Loucy (cell line): Measurements from ENCODE around the gene ZDHHC8.

Experiments used
- H2AFZ ChIP-seq: fragments of 200-600 bp; sonication (generic); 2 replicates; pipeline ENCODE4 v1.6.0; 2016; ENCODE audit warnings: antibody characterized with exemption, mild to moderate bottlenecking, low read length, moderate library complexity
- H3F3A ChIP-seq: fragments of 200-600 bp; 2 replicates; pipeline ENCODE4 v1.6.0; 2016; ENCODE audit warnings: antibody characterized with exemption, low read depth, mild to moderate bottlenecking
- H3K27me3 ChIP-seq: fragments of 200-600 bp; sonication (generic); 2 replicates; pipeline ENCODE4 v1.6.1; 2014; ENCODE audit warnings: low read length, mild to moderate bottlenecking; ENCODE audit not compliant: insufficient read depth, poor library complexity, severe bottlenecking
- H3K36me3 ChIP-seq: fragments of 200-600 bp; sonication (generic); 2 replicates; pipeline ENCODE4 v1.6.1; 2016; ENCODE audit warnings: low read length; ENCODE audit not compliant: insufficient read depth
- H3K4me1 ChIP-seq: fragments of 200-600 bp; sonication (generic); 2 replicates; pipeline ENCODE4 v1.5.1; 2014; ENCODE audit warnings: low read length, mild to moderate bottlenecking; ENCODE audit not compliant: insufficient read depth, poor library complexity, severe bottlenecking
- H3K4me2 ChIP-seq: fragments of 200-600 bp; sonication (generic); 2 replicates; pipeline ENCODE4 v1.6.0; 2014; ENCODE audit warnings: antibody characterized with exemption, low read length, low read depth, mild to moderate bottlenecking; ENCODE audit not compliant: poor library complexity, severe bottlenecking
- H3K4me3 ChIP-seq: fragments of 200-600 bp; sonication (generic); 2 replicates; pipeline ENCODE4 v1.5.1; 2014; ENCODE audit warnings: low read length, mild to moderate bottlenecking, mixed read lengths; ENCODE audit not compliant: poor library complexity, severe bottlenecking
- H3K79me2 ChIP-seq: fragments of 200-600 bp; sonication (generic); 2 replicates; pipeline ENCODE4 v1.6.1; 2014; ENCODE audit warnings: low read length; ENCODE audit not compliant: insufficient read depth
- H3K9ac ChIP-seq: fragments of 200-600 bp; sonication (generic); 2 replicates; pipeline ENCODE4 v1.6.0; 2014; ENCODE audit warnings: mild to moderate bottlenecking, low read depth, low read length, moderate library complexity; ENCODE audit not compliant: poor library complexity, severe bottlenecking
- H3K9me2 ChIP-seq: fragments of 200-600 bp; sonication (generic); replicated peaks from 2 replicates; pipeline ENCODE4 v1.6.1; 2016; ENCODE audit warnings: low read depth, low read length, mixed read lengths
- H3K9me3 ChIP-seq: fragments of 200-600 bp; sonication (generic); 2 replicates; pipeline ENCODE4 v1.6.1; 2014; ENCODE audit warnings: mild to moderate bottlenecking, antibody characterized with exemption, low read length, low read depth; ENCODE audit not compliant: insufficient read depth
- H4K20me1 ChIP-seq: fragments of 200-600 bp; sonication (generic); 2 replicates; pipeline ENCODE4 v1.6.0; 2014; ENCODE audit warnings: antibody characterized with exemption, low read length, mild to moderate bottlenecking; ENCODE audit not compliant: insufficient read depth, poor library complexity, severe bottlenecking
- CTCF ChIP-seq: fragments of 200-600 bp; sonication (generic); conservative IDR thresholded peaks from 2 replicates; pipeline ENCODE4 v1.5.1; 2014; ENCODE audit warnings: mild to moderate bottlenecking, antibody characterized with exemption, low read length
- EZH2phosphoT487 ChIP-seq: fragments of 200-600 bp; IDR thresholded peaks from 2 replicates; pipeline ENCODE4 v1.6.1; 2018; ENCODE audit warnings: antibody characterized with exemption, mild to moderate bottlenecking, moderate library complexity, borderline replicate concordance

Gene ZDHHC8

GRCh38 chr22:20125201-20126174 is 6.1 kb upstream of the ZDHHC8 start:
- no peaks in the 10 kb centered on the region for H3K9me3 ChIP-seq
- H3K36me3 ChIP-seq: peaks cover 79% of the 10 kb centered on the region; the same call in 1 of the 2 replicates
- peaks cover 52% of the 10 kb centered on the region for H4K20me1 ChIP-seq
- no peak overlapping the region for H3K9ac ChIP-seq
- TF ChIP-seq EZH2phosphoT487 (no peak), CTCF (no peak)
- H3K9me2 ChIP-seq: no peaks in the 10 kb centered on the region
- 0 out of 2 replicates have a peak, but pooled peaks cover 2% of the 10 kb centered on the region for H3F3A ChIP-seq
- H2AFZ ChIP-seq: no peak overlapping the region
- H3K4me3 ChIP-seq: no peak overlapping the region
- H3K79me2 ChIP-seq: peaks cover 45% of the 10 kb centered on the region
- peaks cover 15% of the 10 kb centered on the region for H3K4me1 ChIP-seq
- no peak overlapping the region for H3K4me2 ChIP-seq
- no peaks in the 10 kb centered on the region for H3K27me3 ChIP-seq

GRCh38 chr22:20126284-20127029 is 5.1 kb upstream of the ZDHHC8 start:
- Histone ChIP-seq H3K9ac (no peak overlapping the region), H4K20me1 (peaks cover 43% of the 10 kb centered on the region), H2AFZ (no peak overlapping the region), H3F3A (0 out of 2 replicates have a peak, but pooled peaks cover 2% of the 10 kb centered on the region), H3K9me3 (no peaks in the 10 kb centered on the region), H3K4me1 (peaks cover 10% of the 10 kb centered on the region), H3K79me2 (peaks cover 36% of the 10 kb centered on the region), H3K4me3 (no peak overlapping the region), H3K4me2 (no peak overlapping the region), H3K9me2 (no peaks in the 10 kb centered on the region), H3K36me3 (peaks cover 72% of the 10 kb centered on the region; the same call in 1 of the 2 replicates), H3K27me3 (no peaks in the 10 kb centered on the region)
- TF ChIP-seq EZH2phosphoT487 (no peak), CTCF (no peak)

GRCh38 chr22:20127318-20127868 is 4.2 kb upstream of the ZDHHC8 start:
- TF ChIP-seq CTCF (no peak), EZH2phosphoT487 (no peak)
- Histone ChIP-seq H3K9me3 (no peaks in the 10 kb centered on the region), H3F3A (0 out of 2 replicates have a peak, but pooled peaks cover 2% of the 10 kb centered on the region), H3K4me3 (no peak overlapping the region), H3K36me3 (peaks cover 62% of the 10 kb centered on the region; the same call in 1 of the 2 replicates), H2AFZ (no peak overlapping the region), H3K79me2 (peaks cover 32% of the 10 kb centered on the region), H3K4me1 (peaks cover 3% of the 10 kb centered on the region), H4K20me1 (peaks cover 39% of the 10 kb centered on the region), H3K4me2 (no peak overlapping the region), H3K9me2 (no peaks in the 10 kb centered on the region), H3K9ac (no peak overlapping the region), H3K27me3 (no peaks in the 10 kb centered on the region)
